Measurements from ENCODE around the gene LYRM7. TPM values are rescaled to one million over a fixed set of nuclear protein-coding genes. Genes with fewer than 3 reads are reported as not detected.

Gene LYRM7
- total RNA-seq, 1 experiment from 2014 or later, result 12.1 TPM

GRCh38 chr5:131182839-131183238, 12.1 kb downstream of the LYRM7 start:
- TF ChIP-seq POLR2AphosphoS5 (IDR thresholded peaks at IDR 0.05; ENCODE audit: low read depth, low read length) (no peak), REST (IDR thresholded peaks at IDR 0.05; ENCODE audit: insufficient read depth in 1 of 2, low read depth in 2 of 2, low read length in 1 of 2) (no peak), CTCF (IDR thresholded peaks at IDR 0.05) (no peak), SIN3A (IDR thresholded peaks at IDR 0.05; ENCODE audit: borderline replicate concordance, insufficient read depth, low read depth, low read length) (no peak), TCF7L2 (IDR thresholded peaks at IDR 0.05; ENCODE audit: low read depth, low read length) (no peak)

GRCh38 chr5:131185523-131186104, 14.9 kb downstream of the LYRM7 start:
- no TSS peak for BruUV-seq (replicated peaks)
- Histone ChIP-seq H3K27me3 (ENCODE audit: control insufficient read depth, insufficient read depth, low read length) (no peaks in the 10 kb centered on the region), H3K4me1 (ENCODE audit: control insufficient read depth, insufficient read depth, low read length) (no peaks in the 10 kb centered on the region), H3K9me3 (ENCODE audit: control insufficient read depth, insufficient read depth, low read depth, low read length) (no peaks in the 10 kb centered on the region), H3K4me3 (ENCODE audit: low read depth in 2 of 2, low read length in 2 of 2) (no peak overlapping the region), H3K36me3 (ENCODE audit: control insufficient read depth, insufficient read depth, low read length) (no peaks in the 10 kb centered on the region; the same call in 1 of the 2 replicates), H3K27ac (ENCODE audit: low read length) (no peak overlapping the region)
- no peak for ATAC-seq
- DNase-seq (ENCODE audit: low read depth, low spot score), result no peak
- CTCF ChIA-PET, result no interaction called here
- TF ChIP-seq TCF7L2 (IDR thresholded peaks at IDR 0.05; ENCODE audit: low read depth, low read length) (no peak), REST (IDR thresholded peaks at IDR 0.05; ENCODE audit: insufficient read depth in 1 of 2, low read depth in 2 of 2, low read length in 1 of 2) (no peak), CTCF (IDR thresholded peaks at IDR 0.05) (no peak), POLR2AphosphoS5 (IDR thresholded peaks at IDR 0.05; ENCODE audit: low read depth, low read length) (no peak), SIN3A (IDR thresholded peaks at IDR 0.05; ENCODE audit: borderline replicate concordance, insufficient read depth, low read depth, low read length) (no peak)
- POLR2A ChIA-PET, result no interaction called here
- intact Hi-C loops (cut with micrococcal nuclease; ENCODE audit: unreplicated experiment), result no loop called here
- in situ Hi-C loops (cut with HindIII; ENCODE audit: low pct_unique_long_range_greater_than_20kb, low sequenced_read_pairs), result no loop called here

More at GRCh38 chr5:131182839-131183238, 12.1 kb downstream of the LYRM7 start:
- no peaks in the 10 kb centered on the region; the same call in 1 of the 2 replicates for H3K36me3 ChIP-seq (ENCODE audit: control insufficient read depth, insufficient read depth, low read length)
- ATAC-seq, result no peak
- CTCF ChIA-PET, result no interaction called here
- no TSS peak for BruUV-seq (replicated peaks)
- POLR2A ChIA-PET, result no interaction called here
- H3K9me3 ChIP-seq (ENCODE audit: control insufficient read depth, insufficient read depth, low read depth, low read length), result no peaks in the 10 kb centered on the region
- intact Hi-C loops (cut with micrococcal nuclease; ENCODE audit: unreplicated experiment) (no loop called here), in situ Hi-C loops (cut with HindIII; ENCODE audit: low pct_unique_long_range_greater_than_20kb, low sequenced_read_pairs) (no loop called here)
- no peak for DNase-seq (ENCODE audit: low read depth, low spot score)
- no peaks in the 10 kb centered on the region for H3K27me3 ChIP-seq (ENCODE audit: control insufficient read depth, insufficient read depth, low read length)
- H3K27ac ChIP-seq (ENCODE audit: low read length), result no peak overlapping the region
- no peaks in the 10 kb centered on the region for H3K4me1 ChIP-seq (ENCODE audit: control insufficient read depth, insufficient read depth, low read length)
- H3K4me3 ChIP-seq (ENCODE audit: low read depth in 2 of 2, low read length in 2 of 2), result no peak overlapping the region

All from Panc1 (cell line).